IPS-NIHi11 (cell line): Measurements from ENCODE around the gene ITPK1.

Experiments
- DNase-seq: peaks from one replicate; pipeline ENCODE4 v3.0.0; 2012; ENCODE audit warnings: mixed read lengths, low spot score

Gene ITPK1

DNA sequence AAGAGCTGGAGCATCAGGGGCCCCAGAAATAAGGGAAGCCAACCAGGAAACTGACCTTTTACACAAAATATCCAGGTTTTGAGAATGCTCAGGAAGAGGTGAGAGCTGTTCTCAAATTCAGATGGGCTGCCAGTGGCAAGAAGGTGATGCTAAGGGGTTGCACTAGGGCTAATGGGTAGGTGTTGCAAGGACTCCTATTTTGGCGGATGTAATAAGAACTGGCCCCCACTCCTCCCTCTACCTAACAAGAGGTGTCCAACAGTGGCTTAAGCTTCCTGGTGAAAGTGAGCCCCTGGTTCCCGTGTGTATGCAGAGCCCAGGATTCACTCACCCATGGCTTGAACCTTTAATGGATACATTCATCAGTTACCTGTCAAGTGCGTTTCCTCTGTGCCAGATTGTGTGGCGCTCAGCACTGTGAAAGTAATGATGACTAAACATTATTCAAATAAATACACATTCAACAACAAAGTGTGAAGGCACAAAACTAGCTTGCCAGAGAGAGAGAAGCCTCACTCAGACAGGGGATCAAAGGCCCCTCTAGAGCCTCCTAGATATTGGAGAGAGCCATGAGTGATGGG is 193.5 kb downstream of the ITPK1 start:
- DNase-seq = no peak

- DNase-seq = no peak
Measured at GRCh38 chr14:92920001-92920400, 195.7 kb downstream of the ITPK1 start.

DNA sequence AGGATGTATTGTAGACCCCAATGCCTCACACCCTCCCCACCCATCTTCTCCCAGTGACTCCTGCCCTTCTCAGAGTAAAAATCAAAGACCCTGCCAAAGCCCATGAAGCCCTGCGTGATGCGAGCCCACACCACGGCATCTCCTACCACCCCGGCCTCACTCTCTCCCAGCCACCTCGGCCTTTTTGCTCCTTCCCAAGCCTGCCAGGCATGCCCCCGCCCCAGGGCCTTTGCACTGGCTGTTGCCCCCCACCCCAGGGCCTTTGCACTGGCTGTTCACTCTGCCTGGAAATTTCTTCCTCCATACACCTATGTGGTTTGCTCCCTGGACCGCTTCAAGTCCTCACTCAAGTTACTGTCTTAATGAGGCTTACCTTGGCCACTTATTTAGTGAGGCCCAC is 197.8 kb downstream of the ITPK1 start:
- no peak for DNase-seq

DNA sequence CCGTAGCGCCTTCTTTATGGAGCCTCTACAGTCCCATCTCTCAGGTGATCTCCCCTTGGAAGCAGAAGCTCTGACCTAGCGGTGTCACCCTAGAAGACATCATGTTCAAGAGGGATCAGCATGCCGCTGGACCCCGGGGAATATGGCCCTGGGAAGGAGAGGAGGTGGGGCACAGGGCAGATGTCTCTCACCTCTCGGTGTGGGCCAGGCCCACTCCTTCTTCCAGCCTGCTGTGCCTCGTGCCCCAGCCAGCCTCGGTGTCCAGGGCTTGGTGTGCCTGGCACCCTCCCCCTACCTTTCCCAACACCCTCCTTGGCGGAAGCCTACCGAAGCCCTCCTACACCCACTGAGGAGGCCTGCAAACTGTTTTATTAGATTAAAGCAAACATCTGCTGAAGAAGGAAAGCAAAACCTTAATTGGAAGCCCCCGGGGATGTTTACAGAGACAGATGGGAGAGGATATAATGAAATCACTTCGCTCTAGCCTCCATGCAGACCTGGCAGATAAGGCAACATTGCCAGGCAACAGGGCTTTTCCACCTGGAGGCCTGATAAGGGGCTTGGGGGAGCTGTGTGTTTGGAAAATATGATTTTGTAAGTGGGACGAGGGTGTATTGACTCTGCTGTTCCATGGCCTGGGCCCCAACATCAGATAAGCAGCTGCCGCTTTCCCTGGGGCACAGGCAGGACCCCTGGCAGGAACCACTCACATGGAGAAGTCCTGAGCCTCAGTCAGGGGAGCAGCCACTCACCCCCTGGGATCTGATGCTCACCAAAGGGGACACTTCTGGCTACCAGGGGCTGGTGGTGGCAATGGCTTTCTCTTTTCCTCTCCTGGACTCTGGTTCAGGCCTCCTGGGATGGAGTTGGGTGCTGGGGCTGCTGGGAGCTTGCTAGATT is 198.4 kb downstream of the ITPK1 start:
- no peak for DNase-seq

DNA sequence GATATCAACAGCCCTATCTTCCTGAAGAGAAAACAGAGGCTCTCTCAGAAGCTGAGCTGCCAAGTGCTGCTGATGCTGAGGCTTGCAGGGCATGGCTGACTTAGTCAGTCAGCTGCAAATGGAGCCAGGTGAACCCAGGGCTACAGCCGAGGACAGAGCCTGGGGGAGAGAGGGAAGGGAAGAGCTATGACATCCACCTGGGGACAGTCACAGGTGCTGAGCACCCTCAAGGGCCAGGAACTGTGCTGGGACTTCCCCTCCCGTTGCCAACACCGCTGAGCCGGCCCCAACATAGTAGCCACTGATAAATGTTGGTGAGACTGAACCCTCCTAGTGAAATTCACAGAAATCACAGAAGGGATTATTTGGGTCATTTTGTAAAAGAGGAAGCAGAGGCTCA is 199.5 kb downstream of the ITPK1 start:
- no peak for DNase-seq

GRCh38 chr14:92914087-92914656 is 201.6 kb downstream of the ITPK1 start:
- DNase-seq = peak; percentile 80

- DNase-seq = no peak
Measured at GRCh38 chr14:92907316-92907911, 208.3 kb downstream of the ITPK1 start.

GRCh38 chr14:92906823-92907222 is 208.9 kb downstream of the ITPK1 start:
- DNase-seq = no peak

GRCh38 chr14:92906420-92906819 is 209.3 kb downstream of the ITPK1 start:
- DNase-seq = no peak

DNA sequence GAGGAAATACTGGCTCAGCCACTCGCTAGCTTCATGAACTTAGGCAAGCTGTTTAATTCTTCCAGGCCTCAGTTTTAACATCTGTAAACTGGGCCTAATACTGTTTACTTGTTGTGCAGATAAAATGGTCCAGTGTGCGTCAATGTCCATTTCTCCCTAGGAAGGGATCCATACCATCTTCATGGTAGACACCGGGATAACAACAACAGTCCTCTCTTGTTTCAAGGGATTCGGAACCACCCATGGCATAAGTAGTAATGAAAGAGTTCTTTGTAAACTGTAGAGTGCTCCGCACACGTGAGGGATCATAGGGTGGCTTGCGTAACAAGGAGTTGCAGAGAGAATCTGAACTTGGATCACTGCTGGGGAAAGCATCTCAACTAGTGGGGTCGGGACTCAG is 210.1 kb downstream of the ITPK1 start:
- no peak for DNase-seq

DNA sequence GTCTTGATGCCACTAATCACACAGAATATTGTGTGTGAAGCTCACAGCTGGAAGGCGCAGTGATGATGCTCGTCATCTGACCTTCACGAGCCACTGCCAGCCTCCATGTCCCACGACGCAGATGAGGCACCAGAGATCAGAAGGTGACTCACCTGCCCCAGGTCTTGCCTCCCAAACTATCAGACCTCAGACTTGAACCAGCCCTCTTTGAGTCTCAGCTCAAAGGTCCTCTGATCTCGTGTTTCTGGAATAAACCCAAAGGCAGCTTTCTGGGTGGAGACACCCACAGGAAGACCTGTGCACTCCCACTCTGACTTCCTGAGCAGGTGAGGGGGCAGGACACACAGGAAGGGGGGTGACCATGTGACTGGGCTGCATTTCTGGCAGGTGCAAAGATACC is 212.4 kb downstream of the ITPK1 start:
- no peak for DNase-seq

GRCh38 chr14:92902726-92903125 is 213.0 kb downstream of the ITPK1 start:
- DNase-seq = peak; percentile 39

DNA sequence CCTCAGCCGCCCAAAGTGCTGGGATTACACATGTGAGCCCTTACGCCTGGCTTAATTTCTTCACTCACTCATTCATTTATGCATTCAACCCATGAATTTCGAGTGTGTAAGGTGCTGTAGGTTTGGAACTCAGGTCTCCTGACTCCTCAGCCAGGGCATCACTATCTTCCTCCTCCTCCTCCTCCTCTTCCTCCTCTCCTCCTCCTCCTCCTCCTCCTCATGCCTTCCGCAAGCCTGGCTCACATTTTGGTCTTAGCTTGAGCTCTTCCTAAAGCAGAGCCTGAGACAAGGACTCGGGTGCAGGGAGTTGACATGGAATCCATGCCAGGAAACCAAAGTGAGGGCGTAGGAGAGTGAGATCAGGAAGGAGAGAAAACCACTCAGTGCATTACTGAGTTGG is 213.5 kb downstream of the ITPK1 start:
- DNase-seq = no peak

- no peak for DNase-seq
Measured at GRCh38 chr14:92900660-92901059, 215.1 kb downstream of the ITPK1 start.

- DNase-seq = no peak
Measured at GRCh38 chr14:92898566-92899131, 217.1 kb downstream of the ITPK1 start.

GRCh38 chr14:92897922-92898565 is 217.7 kb downstream of the ITPK1 start:
- DNase-seq = no peak

DNA sequence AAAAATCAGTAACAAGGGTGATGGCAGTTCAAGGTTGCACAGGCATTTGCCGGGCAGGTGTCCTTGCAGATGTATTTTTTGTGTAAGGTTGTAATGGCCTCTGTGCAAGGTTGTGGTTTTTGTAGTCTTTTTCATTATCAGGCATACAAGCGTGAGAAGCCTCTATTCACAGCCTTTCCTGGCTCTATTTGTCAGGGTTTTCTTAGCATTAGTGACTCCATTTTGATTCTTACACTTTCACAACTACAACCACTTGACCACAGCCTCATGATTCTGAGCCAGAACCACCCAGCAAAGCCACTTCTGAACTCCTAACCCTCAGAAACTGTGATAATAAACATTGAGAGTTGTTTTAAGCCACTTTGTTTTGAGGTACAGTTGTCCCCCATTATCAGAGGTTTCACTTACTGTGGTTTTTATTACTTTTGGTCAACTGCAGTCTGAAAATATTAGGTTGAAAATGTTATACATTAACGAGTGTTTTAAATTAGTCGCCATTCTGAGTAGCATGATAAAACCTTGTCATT is 220.3 kb downstream of the ITPK1 start:
- no peak for DNase-seq

GRCh38 chr14:92892589-92892988 is 223.1 kb downstream of the ITPK1 start:
- DNase-seq = no peak

DNA sequence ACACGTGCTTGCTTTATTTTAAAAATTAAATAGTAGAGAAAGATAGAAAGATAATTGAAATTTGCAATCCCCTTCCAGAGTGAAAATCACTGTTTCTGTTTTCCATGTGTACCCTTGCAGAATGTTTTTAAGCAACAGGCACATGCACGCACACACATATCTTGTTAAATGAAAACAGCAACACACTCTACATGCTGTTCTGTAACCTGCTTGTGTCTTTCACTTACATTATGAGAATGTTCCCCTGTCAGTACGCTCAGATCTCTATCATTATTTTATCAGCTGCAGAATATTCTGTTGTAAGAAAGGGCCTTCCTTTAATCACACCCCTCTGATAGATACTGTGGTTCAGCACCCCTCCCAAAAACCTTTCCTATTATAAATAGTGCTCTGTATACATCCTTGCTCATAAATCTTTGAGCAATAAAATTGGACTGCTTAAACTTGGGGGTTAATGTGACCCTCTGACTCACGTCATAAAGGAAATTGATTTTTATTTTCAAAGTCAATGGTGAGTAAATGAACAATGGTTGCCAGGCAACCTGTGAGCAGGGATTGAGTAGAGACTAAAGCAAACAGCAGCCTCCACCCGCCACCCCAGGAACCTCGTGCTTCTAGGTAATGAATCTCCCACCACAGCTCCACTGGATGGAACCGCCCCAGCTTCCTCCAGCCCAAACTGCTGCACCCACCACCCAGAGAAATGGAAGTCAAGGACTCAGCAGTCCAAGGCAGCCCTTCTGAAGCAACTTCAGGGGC is 224.7 kb downstream of the ITPK1 start:
- DNase-seq = no peak

GRCh38 chr14:92888896-92889295 is 226.8 kb downstream of the ITPK1 start:
- no peak for DNase-seq

GRCh38 chr14:92887157-92887556 is 228.6 kb downstream of the ITPK1 start:
- DNase-seq = no peak
